Measurements from ENCODE around the gene FAM81A. TPM values are rescaled to one million over a fixed set of nuclear protein-coding genes. Genes with fewer than 3 reads are reported as not detected.
A peak's percentile ranks its signal among the peaks of the same experiment; 100 is the strongest.

Gene FAM81A
- total RNA-seq, 2 donors from 2014 or later, result 6.4 to 18.8 TPM

GRCh38 chr15:59543721-59544547 is 105.9 kb downstream of the FAM81A start:
- DNase-seq, result peak; percentile 69
- no peaks in the 10 kb centered on the region for H3K36me3 ChIP-seq
- TF ChIP-seq, protein P1, sequence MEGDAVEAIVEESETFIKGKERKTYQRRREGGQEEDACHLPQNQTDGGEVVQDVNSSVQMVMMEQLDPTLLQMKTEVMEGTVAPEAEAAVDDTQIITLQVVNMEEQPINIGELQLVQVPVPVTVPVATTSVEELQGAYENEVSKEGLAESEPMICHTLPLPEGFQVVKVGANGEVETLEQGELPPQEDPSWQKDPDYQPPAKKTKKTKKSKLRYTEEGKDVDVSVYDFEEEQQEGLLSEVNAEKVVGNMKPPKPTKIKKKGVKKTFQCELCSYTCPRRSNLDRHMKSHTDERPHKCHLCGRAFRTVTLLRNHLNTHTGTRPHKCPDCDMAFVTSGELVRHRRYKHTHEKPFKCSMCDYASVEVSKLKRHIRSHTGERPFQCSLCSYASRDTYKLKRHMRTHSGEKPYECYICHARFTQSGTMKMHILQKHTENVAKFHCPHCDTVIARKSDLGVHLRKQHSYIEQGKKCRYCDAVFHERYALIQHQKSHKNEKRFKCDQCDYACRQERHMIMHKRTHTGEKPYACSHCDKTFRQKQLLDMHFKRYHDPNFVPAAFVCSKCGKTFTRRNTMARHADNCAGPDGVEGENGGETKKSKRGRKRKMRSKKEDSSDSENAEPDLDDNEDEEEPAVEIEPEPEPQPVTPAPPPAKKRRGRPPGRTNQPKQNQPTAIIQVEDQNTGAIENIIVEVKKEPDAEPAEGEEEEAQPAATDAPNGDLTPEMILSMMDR (IDR thresholded peaks at IDR 0.05), result no peak
- peak overlapping the region in 1 of 2 donors; percentile 43 for H3K9ac ChIP-seq (ENCODE audit: low read depth in 2 of 2, low read length in 2 of 2)
- no peak overlapping the region for H3K4me3 ChIP-seq
- H3K4me1 ChIP-seq, result peaks cover 15% of the 10 kb centered on the region
- peak overlapping the region; percentile 52 for H3K27ac ChIP-seq
- intact Hi-C loops (cut with DNase I), result no loop called here
- no peaks in the 10 kb centered on the region for H3K27me3 ChIP-seq
- no peaks in the 10 kb centered on the region for H3K9me3 ChIP-seq

- no peak for DNase-seq
- peak overlapping the region in 1 of 2 donors; percentile 38 for H3K9ac ChIP-seq (ENCODE audit: low read depth in 2 of 2, low read length in 2 of 2)
- no peaks in the 10 kb centered on the region for H3K9me3 ChIP-seq
- H3K4me1 ChIP-seq, result peaks cover 18% of the 10 kb centered on the region
- intact Hi-C loops (cut with DNase I), result loop anchor here (5.0 kb wide), 1 partner anchor 67 kb away; the partner anchor contains the start of gene GCNT3
- TF ChIP-seq, protein P1 (IDR thresholded peaks at IDR 0.05), result no peak
- H3K36me3 ChIP-seq, result no peaks in the 10 kb centered on the region
- H3K27me3 ChIP-seq, result no peaks in the 10 kb centered on the region
- H3K4me3 ChIP-seq, result no peak overlapping the region
- peak overlapping the region; percentile 40 for H3K27ac ChIP-seq
Observed at GRCh38 chr15:59545573-59545972, 107.6 kb downstream of the FAM81A start.

- peak overlapping the region; percentile 95 for H3K27ac ChIP-seq
- H3K9ac ChIP-seq (ENCODE audit: low read depth in 2 of 2, low read length in 2 of 2), result peak overlapping the region in 1 of 2 donors; percentile 67
- no peak for DNase-seq
- TF ChIP-seq, protein P1 (IDR thresholded peaks at IDR 0.05), result no peak
- H3K36me3 ChIP-seq, result no peaks in the 10 kb centered on the region
- peaks cover 21% of the 10 kb centered on the region for H3K4me1 ChIP-seq
- H3K9me3 ChIP-seq, result no peaks in the 10 kb centered on the region
- intact Hi-C loops (cut with DNase I), result loop anchor here (5.0 kb wide), 1 partner anchor 64 kb away; the partner anchor contains the start of gene GCNT3
- no peak overlapping the region for H3K4me3 ChIP-seq
- no peaks in the 10 kb centered on the region for H3K27me3 ChIP-seq
Observed at GRCh38 chr15:59548501-59549226, 110.7 kb downstream of the FAM81A start.

- H3K4me1 ChIP-seq, result peaks cover 17% of the 10 kb centered on the region
- intact Hi-C loops (cut with DNase I), result loop anchor here (5.0 kb wide), 1 partner anchor 63 kb away; the partner anchor contains the start of gene GCNT3
- H3K27me3 ChIP-seq, result no peaks in the 10 kb centered on the region
- DNase-seq, result no peak
- TF ChIP-seq, protein P1 (IDR thresholded peaks at IDR 0.05), result no peak
- H3K4me3 ChIP-seq, result no peak overlapping the region
- H3K27ac ChIP-seq, result peak overlapping the region; percentile 95
- no peaks in the 10 kb centered on the region for H3K9me3 ChIP-seq
- H3K9ac ChIP-seq (ENCODE audit: low read depth in 2 of 2, low read length in 2 of 2), result peak overlapping the region in 1 of 2 donors; percentile 71
- H3K36me3 ChIP-seq, result no peaks in the 10 kb centered on the region
Observed at GRCh38 chr15:59549301-59550185, 111.6 kb downstream of the FAM81A start.

DNA sequence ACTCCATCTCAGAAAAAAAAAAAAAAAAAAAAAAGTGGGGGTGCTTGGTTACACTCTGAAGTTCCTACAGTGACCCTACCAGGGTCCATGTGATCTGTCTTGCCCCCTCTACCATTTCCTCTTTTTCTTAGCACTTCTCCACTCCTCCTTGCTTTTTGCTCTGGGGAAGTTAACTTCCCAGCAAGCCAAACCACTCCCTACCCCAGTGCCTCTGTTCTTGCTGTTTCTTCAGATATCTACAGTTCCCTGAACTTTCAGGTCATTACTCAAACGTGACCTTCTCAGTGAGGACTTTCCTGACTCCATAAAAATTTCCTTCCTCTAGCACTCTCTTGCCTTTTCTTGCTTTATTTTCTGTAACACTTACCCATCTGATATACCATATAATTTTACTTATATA is 112.5 kb downstream of the FAM81A start:
- no peak overlapping the region for H3K9ac ChIP-seq (ENCODE audit: low read depth in 2 of 2, low read length in 2 of 2)
- no peak overlapping the region for H3K4me3 ChIP-seq
- H3K9me3 ChIP-seq, result no peaks in the 10 kb centered on the region
- H3K27me3 ChIP-seq, result no peaks in the 10 kb centered on the region
- peak overlapping the region; percentile 78 for H3K27ac ChIP-seq
- TF ChIP-seq, protein P1 (IDR thresholded peaks at IDR 0.05), result no peak
- peaks cover 16% of the 10 kb centered on the region for H3K4me1 ChIP-seq
- no peaks in the 10 kb centered on the region for H3K36me3 ChIP-seq
- DNase-seq, result no peak
- intact Hi-C loops (cut with DNase I), result no loop called here

Measured in colonic mucosa (tissue), 4 donors.